HG03045 (cell line): Measurements from ENCODE around the gene COPS6.

Experiments used
- ATAC-seq: cut with Tn5 transposase; IDR thresholded peaks from one replicate; pipeline ENCODE4 v1.9.1; 2021; ENCODE audit warnings: mild to moderate bottlenecking, moderate library complexity; ENCODE audit not compliant: unreplicated experiment

The COPS6 gene

DNA sequence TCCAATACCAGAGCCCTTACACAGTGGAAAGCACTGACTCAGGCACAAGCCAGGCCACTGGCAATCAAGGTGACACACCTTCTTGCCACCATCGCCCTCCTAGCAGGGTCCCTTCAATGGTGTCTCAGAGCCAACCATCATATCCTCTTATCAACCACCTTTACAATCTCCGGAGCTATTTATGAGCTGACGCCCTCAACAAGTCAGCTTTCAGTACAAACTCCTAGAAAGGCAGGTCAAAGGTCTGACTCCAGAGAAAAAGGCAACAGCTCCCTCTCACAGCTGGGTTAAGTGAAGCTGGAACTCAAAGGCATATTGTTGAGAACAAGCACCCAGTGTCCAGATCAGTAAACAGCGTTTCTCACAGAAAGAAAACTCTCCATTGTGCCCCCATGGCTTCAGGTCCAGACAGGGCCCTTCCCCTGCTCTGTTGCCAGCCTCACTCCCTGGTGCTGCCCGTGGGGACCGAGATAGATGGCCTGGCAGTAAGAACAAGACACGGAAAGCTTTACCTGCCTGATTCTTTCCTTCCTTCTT is 9.7 kb upstream of the COPS6 start:
- ATAC-seq = no peak

DNA sequence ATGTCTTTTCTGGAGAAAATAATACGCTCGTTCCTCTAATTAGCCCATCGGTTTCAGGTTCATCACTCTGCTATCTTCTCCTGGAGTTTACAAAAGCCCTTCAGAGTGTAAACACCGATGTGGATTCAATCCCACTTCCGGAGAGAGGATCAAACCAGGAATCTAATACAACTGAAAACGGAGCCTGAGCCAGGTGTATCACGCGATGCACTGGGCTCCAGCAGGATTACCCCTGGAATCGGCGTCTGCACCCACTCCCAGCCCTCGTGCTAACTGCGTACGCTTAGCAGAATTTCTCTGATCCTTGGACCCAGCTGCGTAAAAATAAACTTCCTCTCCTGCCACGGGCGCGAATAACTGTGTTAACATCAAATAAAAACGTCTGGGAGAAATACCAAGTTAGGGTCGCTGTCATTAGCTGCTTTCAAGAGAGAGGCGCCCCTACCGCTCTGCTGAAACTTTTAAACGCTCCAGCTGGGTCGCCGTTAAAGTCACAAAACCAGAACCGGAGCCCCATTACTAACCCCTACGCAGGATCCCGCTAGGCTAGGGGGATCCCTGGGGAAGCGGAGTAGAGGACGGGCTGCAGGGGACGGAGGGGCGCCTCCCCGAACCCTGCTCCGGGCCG is 7.7 kb upstream of the COPS6 start:
- ATAC-seq = no peak

DNA sequence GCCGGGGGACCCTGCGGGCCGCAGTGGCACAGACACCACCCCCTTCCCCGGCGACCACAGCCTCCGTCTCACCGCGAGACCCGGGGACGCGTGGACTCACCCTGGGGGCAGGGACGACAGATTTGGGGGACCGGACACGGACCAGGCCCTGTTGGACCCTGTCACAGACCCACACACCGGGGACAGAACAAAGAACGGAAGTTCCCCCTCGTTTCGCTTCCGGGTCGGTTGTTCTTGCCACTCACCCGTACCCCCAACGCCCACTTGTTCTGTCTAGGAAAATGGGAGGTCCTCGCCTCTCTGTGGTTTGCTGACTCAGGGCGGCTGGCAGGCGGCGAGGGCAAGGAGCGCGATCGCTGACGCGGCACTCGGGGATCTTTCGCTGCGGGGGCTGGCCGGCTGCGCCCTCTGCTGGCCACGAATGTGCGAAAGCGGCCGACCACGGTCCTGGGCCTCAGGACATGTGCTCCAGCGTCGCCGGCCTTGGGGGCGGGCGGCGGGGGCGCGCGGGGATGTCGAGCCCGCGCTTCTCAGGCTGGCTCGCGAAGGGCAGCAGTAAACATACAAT is 7.2 kb upstream of the COPS6 start, which contains the start of gene ZNF3:
Gene ZNF3, minus strand, starts transcription at position 189 of the 568 bp plus-strand sequence. CDS start 4,366 bp downstream, outside the sequence.
- peak; percentile 90 for ATAC-seq

DNA sequence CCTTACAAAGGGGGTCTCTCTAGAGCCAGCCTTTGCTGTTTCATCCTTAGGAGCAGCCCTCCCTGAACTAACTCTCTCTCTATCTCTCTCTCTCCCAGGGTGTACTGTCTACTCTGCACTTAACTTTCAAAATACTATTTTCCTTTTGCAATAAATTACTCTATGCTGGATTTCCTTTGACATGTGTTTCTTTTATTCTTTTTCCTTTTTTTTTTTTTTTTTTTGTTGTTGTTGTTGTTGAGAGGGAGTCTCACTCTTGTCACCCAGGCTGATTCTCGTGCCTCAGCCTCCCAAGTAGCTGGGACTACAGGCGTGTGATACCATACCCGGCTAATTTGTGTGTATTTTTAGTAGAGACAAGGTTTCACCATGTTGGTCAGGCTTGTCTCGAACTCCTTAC is 5.8 kb upstream of the COPS6 start:
- ATAC-seq = no peak

DNA sequence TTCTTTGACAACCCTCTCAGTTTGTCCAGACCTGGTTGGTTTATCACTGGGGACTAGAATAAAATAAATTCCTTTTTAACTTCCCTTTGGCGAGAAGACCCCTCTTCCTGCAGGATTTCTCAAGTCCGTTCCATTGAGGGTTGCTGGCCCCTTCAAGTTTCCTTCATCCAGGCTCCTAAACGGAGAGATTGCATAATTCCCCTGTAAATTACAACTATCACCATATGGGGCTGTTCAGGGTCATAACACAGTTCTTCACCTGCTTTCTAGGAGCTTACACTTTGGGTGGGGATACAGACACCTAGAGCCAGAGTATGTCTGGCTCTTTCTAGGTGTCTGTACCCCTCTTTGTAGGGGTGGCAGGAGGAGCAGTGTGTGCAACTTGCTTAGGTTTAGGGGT is 3.3 kb upstream of the COPS6 start:
- ATAC-seq = no peak

DNA sequence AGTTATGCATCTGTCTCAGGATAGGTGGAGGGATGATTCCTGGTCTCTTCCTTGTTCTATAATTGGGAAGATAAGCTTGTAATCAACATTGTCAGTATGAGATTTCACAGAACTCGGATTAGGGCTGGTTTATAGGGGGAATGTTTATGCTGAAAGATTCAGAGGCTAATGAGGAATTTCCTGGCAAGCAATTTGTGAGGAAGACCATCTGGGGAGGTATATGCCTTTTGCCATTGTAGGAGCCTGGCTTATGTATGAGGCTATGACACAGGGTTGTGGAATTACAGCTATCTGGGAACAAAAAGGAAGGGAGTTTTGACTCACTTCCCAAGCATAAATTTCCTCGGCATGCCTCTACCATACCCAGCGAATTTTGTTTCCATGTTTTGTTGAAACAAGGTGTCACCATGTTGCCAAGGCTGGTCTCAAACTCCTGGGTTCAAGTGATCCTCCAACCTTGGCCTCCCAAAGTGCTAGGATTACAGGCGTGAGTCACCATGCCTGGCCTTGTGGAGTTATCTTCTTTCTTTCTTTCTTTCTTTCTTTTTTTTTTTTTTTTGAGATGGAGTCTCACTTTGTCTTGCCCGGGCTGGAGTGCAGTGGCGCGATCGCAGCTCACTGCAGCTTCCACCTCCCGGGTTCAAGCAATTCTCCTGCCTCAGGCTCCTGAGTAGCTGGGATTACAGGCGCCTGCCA is 1.6 kb upstream of the COPS6 start:
- no peak for ATAC-seq

DNA sequence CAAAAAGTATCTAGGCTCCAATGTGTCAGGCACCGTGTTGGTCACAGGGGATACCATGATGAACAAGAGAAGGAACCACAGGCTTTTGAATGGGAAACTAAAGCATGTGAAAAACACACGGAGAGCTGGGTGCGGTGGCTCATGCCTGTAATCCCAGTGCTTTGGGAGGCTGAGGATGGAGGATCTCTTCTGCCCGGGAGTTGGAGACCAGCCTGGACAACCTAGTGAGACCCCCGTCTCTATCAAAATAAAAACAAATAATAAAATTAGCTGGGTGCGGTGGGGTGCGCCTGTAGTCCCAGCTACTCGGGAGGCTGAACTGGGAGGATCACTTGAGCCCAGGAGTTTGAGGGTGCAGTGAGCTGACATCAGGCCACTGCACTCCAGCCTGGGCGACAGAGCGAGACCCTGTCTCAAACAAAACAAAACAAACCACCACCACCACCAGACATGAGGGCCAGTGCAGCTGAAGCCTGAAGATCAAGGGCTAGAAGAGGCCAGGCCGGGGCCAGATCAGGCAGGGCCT is 611 bp upstream of the COPS6 start:
- no peak for ATAC-seq

DNA sequence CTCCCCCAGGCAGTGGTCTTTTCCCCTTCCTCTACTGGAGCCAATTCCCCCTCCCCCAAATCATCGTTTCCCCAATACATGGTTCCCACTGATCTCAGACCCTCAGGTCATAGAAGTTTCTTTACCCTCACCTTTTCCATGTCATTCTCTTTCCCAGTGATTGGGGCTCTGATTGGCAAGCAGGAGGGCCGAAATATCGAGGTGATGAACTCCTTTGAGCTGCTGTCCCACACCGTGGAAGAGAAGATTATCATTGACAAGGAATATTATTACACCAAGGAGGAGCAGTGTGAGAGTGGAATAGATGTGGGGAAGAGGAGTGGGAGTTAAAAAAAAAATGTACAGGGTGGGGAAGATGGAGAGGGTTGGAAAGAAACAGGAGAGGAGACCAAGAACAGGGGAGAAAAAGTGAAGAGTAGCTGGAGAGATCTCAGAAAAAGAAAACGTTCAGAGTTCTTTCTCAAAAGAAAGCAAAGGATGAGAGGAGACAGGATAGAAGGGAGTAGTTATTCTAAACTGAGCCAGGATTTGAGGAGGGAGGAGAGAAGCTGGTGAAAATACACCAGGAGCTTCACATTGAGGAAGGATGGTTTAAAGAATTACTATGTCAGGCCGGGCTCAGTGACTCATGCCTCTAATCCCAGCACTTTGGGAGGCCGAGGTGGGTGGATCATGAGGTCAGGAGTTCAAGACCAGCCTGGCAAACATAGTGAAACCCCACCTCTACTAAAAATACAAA is 858 bp downstream of the COPS6 start:
- no peak for ATAC-seq

DNA sequence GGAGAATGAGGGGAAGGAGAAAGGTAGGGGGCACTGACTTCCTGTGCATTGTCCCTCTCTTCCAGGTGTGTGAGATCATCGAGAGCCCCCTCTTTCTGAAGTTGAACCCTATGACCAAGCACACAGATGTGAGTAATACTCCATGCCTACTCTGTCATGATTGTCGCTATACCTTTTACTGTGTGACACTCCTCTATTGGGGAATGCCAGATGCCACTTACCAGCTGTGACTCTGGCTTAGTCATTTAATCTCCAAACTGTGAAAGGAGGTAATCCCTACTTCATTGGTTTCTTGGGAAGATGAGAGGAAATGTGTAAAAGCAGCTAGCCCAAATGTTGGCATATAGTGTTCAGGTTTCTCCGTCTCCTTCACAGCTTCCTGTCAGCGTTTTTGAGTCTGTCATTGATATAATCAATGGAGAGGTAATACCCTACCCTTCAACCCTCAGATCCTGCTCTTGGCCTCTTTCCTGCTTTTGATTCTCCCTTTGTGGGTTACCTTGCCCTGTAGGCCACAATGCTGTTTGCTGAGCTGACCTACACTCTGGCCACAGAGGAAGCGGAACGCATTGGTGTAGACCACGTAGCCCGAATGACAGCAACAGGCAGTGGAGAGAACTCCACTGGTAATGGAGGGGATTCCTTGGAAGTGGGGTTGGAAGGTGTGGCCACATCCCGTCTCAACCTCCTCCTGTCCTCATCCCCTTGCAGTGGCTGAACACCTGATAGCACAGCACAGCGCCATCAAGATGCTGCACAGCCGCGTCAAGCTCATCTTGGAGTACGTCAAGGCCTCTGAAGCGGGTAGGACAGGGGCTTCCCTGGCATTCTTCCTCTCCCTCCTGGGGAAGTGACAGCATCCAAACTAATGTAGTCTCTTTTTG is 2.0 kb downstream of the COPS6 start:
- ATAC-seq = no peak

DNA sequence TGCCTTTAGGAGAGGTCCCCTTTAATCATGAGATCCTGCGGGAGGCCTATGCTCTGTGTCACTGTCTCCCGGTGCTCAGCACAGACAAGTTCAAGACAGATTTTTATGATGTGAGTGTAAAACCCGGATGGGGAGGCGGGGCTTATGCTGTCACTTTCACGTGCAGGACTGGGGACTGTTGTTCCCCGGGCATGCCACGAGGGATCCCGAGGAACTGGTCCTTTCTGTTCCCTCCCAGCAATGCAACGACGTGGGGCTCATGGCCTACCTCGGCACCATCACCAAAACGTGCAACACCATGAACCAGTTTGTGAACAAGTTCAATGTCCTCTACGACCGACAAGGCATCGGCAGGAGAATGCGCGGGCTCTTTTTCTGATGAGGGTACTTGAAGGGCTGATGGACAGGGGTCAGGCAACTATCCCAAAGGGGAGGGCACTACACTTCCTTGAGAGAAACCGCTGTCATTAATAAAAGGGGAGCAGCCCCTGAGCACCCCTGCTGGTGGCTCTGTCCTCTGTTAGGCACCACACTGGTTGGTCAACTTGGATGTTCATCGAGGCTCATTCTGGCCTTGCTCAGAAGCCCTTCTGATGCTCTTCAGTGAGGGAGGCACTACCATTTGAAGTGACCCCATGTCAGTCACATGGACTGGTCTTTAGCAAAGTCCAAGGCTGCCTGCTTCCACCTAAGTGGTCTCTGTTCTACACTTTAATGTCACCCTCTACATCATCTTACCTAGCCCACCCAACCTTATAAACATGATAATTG is 2.8 kb downstream of the COPS6 start:
- no peak for ATAC-seq

DNA sequence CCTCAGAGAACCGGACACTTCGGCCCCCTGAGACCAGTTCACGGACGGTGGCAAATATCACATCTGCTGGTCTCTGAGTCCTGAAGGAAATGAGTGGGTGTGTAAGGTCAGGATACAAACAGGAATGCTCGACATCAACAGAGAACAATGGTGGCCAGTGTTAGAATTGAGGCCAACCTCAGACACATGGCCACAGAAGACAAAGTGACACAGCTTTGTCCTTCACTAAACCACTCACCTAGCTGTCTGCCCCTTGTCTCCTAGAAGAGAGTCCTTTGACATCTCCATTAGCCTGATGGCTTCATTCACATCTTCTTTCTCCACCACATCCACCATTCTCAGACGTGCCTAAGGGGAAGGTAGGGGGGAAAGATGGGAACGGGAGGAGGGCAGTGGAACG is 4.3 kb downstream of the COPS6 start:
- ATAC-seq = no peak

DNA sequence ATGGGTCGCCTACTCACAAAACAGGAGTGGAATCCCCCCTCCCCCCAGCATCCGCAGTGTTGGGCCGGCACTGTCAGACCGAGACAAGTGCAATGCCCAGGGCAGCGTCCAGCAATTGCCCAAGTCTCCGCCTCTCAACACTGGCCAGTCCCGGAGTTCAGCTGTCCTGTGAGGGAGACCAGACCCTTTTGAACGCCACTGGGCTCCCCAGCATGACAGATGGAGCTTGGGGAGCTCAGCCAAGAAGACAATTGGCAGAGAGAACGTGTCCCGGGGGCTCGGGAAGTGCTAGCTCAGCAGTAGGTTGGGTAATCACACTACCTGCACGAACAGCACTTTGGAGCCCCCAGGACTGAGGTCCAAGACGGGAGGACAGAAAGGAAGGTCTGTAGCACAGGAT is 4.7 kb downstream of the COPS6 start:
- ATAC-seq = no peak

DNA sequence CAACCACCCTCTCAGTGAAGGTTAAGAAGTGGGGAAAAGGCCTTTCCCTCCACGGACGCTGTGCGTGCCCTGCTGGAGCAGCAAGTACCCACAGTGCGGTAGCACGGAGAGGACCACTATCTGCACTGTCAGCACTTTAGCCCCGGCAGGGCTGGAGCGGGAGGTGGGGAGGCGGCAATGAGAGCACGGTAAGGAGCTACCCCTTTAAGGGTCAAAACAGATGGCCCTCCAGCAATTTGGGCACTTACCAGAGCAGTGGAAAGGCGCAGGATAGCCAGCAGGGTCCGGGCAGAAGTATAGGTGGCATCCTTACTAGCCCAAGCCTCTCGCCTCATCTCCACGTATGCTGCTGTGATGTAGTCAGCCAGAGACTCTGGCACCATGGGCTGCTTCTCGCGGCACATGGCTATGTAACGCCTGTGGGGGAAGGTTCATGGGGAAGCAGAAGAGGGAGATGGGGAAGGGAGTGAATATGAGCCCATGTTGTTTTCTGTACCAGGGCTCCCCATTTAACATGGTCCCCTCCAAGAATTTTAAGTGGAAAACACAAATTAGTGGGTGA is 5.2 kb downstream of the COPS6 start:
- no peak for ATAC-seq

DNA sequence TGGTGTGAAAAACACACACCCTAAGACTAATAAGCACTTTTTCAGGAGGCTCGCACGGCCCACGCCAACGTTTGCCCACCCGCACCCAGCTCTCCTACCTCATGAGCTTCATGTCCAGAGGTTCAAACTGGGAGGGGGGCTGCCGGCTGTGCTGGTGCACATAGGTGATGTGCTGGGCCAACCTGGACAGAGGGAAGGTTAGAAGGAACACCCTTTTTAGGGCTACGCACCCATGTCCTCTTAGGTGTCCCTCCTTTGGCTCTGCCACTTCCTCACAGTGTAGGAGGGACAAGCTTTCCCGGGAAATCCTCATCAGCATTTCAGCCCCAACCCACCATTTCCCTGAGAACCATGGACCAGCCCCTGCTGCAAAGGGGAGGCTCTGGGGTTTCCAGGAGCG is 6.5 kb downstream of the COPS6 start:
- ATAC-seq = no peak

DNA sequence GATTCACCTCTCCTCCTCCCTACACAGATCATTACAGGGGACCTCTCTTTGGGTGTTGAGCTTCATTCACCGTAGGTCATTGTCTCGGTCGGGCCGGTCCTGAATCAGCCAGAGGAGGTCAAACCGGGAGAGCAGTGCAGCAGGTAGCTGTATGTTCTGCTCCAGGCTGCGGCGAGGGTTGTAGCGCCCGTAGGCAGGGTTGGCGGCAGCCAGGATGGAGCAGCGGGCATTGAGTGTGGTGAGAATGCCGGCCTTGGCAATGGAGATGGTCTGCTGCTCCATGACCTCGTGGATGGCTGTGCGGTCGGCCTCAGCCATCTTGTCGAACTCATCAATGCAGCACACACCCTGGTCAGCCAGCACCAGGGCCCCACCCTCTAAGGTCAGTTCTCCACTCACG is 6.9 kb downstream of the COPS6 start:
- no peak for ATAC-seq

DNA sequence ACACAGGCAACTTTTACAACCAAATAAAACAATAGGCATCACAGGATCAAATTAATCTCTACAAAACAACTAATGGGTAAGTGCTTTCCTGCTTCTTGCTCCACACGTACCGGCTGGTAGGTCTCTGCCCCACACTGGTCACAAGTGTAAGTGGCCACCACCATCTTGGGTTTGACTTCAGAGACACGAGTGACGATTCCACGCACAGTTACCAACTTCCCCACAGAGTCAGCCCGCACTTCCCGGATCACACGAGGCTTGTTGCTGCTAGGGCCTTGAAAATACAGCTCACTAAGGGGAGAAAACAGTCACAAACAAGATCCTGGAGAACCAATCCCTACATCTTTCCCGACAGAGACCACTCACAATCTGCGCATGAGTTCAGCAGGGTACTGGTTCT is 10.1 kb downstream of the COPS6 start:
- no peak for ATAC-seq

DNA sequence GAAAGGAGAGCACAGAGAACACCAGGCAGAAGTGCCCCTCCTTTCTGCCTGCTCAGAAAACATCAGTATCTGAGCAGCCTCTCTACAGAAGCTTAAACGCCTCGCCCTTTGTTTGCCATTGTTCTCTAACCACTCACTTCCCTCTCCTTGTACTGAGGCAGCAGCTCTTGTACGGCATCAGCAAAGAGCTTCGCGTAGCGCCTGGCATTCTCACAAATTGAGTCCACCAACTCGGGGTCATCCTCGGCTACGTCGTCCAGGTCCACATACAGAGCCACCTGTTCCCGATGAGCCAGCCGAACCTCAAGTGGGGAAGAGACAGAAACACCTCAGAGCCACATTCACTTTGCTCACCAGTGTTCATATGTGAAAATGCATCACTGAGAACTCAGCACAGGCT is 10.7 kb downstream of the COPS6 start:
- ATAC-seq = no peak

DNA sequence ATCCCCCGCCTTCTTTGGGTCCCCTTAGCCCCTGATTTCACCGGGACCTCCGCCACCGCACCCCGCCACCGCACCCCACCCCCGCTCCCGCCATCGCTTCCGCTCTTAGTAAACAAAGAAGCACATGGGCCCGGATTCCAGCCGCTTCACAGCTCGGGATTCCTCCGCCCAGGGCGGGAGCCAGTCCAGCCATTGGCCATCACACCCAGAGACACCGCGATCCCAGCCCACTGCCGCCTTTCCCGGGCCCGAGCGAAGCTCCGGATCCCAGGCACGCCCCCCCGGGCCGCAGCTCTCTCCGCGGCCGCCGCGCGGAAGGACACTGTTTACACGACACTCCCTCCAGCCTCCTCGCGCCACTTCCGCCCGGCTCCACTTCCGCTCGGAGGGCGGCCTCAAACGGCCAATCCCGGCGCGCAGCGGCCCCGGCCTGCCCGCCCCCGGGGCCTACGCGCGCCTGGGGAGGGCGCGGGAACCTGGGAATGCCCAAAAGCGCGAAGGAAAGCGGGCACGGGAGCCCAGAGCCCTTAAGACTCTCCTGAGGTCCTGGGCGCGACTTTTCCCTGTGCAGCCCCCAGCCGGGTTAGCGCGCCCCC is 11.7 kb downstream of the COPS6 start:
- peak; percentile 67 for ATAC-seq
